GM19452 (cell line): ENCODE results near the gene PPCDC.
"Not testable (repeated sequence)": the region's sequence is repeated elsewhere in the genome, so short reads cannot be mapped to it uniquely, and the experiment has no call there.

ENCODE experiments used
- ATAC-seq: cut with Tn5 transposase; IDR thresholded peaks from one replicate; pipeline ENCODE4 v1.9.1; 2021; ENCODE audit not compliant: unreplicated experiment

PPCDC gene

DNA sequence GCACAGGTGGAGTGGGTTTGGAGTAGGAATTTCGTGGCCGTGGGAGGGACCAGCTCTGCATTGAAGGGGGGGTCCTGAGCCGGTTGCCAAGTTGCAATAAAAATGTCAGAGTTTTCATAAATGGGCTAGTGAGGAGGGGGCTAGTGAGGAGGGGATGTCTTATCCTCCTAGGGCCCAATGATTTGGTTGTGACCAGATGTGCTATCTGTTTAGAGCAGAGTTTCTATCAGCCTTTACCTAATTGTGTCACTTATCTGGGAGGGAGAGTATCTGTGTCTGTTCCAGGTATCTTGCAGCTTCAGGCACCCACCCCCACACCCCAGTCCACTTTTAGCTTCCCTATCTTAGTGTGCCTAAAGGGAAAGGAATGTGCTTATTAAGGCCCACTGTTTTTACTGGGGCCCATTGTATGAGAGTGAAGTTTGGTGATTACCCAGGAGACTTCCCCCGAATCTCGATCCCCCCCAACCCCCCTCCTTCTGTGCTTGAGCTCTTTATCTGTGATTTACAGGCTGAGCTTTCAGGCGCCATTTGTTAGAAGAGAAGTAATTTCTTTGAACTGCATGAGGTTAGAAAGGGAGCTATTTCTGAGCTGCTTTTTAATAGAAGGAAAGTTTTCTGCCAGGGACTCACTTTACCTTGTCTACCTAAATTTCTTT lies 42.6 kb downstream of the PPCDC start:
- ATAC-seq, result no peak

DNA sequence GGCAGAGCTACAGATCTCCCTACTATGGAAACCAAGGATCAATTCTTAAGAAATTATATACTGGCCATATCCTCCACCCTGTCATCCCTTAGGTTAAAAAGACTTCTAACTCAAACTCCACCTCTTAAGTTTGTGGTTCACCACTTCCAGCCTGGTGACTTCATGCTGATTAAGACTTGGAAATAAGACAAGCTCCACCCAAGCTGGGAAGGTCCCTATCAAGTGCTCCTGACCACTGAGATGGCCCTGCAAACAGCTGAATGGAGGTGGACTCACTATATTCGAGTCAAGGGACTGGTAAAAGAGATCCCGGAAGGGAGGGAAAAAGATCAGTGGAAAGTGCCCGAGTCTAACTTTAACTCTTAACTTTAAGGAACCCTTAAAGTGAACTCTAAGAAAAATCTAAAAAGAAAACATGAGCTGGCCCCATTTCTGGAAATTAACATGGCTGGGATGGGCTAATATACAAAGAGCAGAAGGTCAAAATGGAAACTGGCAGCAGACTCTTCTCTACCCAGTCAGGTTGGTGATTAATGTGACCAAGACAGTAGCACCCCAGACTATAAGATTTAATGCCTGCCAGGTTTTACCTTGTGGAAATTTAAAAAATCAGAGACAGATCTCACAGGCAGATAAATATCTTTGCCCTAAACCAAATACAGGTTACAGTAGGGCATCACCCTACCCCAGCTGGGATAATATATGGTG lies 43.9 kb downstream of the PPCDC start:
- ATAC-seq, result no peak

DNA sequence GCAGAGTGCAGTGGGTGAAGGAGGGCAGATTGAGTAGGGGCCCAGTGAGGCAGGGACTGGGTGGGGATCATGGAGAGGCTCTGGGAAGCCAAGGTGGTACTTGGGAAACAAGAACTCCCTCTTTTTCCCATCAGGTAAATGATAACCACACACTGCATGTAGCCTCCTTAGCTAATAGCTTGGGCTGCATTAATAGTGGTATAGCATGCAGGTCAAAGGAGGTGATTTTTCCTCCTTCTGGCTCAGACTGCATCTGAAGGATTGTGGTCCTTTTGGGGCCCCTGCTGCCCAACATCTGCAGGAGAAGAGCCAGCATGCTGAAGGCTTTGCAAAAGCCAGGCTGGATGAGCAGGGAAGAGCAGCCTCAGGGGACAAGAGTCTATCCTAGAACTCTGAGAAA lies 45.4 kb downstream of the PPCDC start:
- no peak for ATAC-seq

DNA sequence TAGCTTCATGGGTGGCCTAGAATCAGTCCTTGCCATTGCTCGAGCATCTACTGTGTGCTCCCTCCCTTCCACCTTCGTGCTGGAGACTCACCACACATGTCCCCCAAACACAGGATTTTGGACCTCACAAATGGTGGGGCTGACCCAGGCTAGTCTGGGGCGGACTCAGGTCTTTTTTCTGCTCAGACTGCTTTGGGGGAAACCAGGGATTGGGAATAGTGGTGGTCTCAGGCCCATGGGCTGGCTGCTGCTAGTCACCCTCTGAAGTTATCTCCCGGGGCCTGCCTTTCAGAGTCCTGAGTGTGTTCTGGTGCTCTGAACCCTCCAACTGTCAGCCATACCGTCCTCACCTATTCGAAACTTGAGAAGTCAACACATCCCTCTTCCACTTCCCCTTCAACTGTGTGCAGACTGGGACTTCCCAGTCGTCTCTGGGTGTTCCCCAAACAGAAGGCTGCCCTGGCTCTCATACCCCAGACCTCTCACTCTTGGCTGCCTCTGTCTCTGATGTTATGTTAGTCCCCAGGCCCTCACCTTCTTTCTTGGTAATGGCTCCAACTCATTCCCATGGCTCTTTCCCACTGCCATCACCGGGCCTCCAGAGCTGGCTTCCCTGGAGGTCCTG lies 46.0 kb downstream of the PPCDC start:
- ATAC-seq, result peak; percentile 77

DNA sequence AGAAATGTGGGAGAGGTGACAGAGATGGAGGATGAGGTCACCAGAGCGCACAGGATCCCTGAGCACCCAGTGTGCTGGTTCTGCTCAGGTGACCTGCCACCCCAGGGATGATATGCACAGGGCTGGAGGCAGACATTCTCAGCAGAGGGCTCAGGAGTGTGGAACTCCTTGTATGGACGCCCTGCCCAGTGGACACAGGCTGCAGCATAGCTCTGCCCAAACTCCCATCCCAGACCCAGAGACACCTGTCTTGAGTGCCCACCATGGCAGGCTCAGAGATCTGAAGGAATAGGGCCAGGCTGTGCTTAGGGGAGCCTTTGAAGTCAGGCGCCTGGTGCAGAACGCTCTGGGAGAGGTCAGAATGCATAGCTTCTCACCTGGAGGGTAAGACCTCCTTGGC lies 47.3 kb downstream of the PPCDC start:
- no peak for ATAC-seq

DNA sequence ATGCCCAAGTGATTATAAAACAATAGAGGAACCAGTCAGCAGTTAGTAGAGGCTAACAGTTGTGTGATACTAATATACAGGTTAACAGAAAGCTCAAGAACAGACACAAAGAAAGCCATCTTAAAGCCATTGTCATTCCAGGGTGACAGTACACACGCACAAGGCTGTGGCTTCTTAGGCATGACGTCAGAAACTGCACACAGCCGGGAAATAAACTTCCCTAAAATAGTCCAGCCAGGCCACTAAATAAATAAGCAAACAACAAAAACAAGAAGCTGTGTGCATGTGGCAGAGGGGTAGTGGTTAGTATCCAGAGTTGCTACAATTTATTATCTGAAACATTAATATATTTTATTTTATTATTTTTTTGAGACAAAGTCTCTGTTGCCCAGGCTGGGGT lies 49.8 kb downstream of the PPCDC start:
- no peak for ATAC-seq

DNA sequence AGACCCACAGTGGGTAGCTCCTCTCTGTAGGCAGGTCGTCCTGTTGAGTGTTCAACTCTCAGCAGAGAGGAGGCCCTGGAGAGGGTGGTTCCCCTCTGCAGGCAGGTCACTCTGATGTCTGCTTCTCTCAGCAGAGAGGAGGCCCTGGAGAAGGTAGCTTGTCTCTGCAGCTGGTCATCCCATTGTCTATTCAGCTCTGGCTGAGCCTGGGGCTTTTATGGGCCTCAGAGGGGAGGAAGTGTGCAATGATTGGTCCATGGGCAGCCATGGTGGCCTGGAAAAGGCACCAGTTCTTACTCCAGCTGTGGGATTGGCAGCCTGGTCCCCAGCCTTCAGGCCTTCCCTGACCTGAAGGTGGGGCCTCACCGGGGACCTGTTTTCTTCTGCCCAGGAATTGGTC lies 52.9 kb downstream of the PPCDC start:
- ATAC-seq, result no peak

DNA sequence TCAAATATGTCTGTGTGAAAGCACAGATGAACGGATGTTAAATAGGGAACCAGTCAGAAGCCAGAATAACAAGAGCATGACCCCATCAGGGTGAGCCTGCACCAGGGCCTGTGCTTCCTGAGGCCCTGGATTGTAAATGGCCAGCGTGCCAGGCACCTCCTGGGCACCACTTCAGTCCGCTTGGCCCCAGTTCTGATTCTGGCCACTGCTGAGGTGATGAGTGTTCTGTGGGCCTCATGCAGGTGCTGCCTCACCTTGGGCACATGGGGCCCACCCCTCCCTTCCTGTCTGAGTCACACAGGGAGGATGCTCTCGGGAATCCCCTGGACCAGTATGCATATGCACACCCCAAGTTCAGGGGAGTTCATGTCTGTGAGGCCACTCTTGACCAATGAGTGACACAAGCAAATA lies 54.2 kb downstream of the PPCDC start:
- ATAC-seq, result not testable (repeated sequence)

DNA sequence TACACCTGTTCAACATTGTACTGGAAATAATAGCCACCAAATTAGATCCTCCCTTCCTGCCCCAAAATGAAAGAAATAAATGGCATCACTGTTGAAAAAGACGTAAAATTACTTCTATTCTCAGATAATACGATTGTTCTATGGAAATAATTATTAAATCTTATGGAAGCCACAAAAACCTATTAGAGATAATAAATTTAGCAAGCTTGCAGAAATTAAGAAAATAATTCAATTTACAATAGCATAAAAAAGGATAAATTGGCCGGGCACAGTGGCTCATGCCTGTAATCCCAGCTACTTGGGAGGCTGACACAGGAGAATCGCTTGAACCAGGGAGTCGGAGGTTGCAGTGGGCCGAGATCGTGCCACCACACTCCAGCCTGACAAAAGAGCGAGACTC lies 57.8 kb downstream of the PPCDC start:
- ATAC-seq, result no peak

DNA sequence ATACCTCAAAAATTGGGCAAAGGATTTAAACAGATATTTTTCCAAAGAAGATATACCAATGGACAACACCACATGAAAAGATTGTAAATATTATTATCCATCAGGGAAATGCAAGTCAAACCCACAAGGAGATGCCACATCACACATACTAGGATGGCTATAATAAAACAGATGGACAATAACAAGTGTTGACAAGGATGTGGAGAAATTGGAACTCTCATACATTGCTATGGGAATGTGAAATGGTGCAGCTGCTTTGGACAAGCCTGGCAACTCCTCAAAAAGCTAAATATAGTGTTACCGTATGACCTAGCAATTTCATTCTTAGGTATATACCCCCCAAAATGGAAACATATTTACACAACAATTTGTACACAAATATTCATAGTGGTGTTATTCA lies 59.3 kb downstream of the PPCDC start:
- no peak for ATAC-seq

DNA sequence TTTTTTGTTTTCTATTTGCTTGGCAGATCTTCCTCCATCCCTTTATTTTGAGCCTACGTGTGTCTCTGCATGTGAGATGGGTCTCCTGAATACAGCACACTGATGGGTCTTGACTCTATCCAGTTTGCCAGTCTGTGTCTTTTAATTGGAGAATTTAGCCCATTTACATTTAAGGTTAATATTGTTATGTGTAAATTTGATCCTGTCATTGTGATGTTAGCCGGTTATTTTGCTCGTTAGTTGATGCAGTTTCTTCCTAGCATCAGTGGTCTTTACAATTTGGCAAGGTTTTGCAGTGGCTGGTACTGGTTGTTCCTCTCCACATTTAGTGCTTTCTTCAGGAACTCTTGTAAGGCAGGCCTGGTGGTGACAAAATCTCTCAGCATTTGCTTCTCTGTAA lies 62.3 kb downstream of the PPCDC start:
- not testable (repeated sequence) for ATAC-seq

DNA sequence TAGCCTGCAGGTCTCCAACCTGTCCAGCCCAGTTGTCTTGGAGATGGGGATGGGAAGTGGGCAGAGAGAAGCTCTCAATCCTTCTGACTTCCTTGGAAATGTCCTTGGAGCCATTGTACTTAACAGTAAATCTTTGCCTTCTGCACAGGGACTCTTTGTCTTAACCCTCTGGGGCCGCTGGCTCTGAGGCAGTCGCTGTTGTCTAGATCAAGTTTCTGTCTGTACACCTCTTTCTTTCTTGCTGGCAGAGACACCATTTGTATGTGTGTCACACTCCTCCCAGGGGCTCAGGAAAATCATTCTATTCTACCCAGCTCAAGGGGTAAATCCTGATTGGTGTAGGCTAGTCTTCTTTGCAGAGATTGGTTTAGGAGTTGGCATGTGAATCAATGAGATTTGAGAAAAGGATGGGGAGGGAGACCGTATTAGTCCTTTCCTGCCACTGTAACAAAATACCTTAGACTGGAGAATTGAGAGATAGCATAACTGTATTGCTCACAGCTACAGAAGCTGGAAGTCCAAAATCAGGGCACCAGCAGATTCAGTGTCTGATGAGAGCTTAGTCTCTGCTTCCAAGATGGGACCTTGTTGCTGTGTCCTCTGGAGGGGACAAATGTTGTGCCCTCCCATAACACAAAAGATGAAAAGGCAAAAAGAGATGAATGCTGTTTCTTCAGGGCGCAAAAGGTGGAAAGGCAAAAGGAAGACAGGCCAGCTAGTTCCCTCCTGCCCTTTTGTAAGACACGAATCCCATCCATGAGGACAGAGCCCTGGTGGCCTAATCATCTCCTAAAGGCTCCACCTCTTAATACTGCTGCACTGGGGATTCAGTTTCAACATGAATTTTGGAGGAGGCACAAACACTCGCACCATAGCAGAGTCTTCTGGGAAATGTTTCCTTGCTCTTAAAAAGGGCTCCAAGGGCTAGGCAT lies 66.3 kb downstream of the PPCDC start:
- no peak for ATAC-seq

DNA sequence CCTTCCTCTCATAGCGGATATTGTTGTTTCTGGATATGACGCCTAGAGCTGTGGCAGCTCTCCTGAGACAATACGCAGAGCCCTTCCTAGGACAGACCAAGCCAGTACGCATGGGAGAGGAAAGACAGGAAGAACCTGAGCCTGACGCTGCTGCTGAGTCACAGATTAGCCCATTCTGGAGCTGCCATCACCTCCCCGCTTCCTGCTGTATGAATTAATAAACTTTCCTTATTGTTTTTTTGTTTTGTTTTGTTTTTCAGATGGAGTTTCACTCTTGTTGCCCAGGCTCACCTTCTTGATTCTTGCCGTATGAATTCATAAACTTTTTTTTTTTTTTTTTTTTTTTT lies 67.0 kb downstream of the PPCDC start:
- ATAC-seq, result no peak

DNA sequence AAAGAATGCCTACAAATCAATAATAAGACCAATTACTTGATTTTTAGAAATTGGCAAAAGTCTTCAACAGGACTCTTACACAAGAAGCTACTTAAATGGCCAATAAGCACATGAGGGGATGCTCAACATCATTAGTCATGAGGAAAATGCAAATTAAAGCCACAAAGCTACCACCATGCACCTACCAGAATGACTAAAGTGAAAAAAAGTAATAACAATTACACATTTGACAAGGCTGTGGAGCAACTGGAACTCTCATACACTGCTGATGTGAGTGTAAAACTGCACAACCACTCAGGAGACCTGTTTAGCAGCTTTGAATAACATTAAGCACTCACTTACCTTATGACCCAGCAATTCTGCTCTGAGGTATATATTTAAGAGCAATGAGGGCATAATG lies 68.4 kb downstream of the PPCDC start:
- ATAC-seq, result no peak

DNA sequence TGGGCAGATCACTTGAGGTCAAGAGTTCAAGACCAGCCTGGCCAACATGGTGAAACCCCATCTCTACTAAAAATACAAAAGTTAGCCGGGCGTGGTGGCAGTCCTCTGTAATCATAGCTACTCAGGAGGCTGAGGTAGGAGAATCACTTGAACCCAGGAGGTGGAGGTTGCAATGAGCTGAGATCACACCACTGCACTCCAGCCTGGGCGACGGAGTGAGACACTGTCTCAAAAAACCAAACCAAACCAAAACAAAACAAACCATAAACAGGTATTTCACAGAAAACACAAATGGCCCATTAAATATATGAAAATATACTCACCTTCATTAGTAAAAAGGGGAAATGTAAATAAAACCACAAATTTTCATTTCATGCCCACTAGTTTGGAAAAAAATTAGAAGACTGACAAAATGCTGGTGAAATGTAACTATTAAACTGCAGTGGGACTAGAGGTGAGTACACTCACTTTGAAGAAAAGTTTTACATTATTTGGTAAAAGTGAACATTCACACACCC lies 71.6 kb downstream of the PPCDC start:
- peak; percentile 35 for ATAC-seq

DNA sequence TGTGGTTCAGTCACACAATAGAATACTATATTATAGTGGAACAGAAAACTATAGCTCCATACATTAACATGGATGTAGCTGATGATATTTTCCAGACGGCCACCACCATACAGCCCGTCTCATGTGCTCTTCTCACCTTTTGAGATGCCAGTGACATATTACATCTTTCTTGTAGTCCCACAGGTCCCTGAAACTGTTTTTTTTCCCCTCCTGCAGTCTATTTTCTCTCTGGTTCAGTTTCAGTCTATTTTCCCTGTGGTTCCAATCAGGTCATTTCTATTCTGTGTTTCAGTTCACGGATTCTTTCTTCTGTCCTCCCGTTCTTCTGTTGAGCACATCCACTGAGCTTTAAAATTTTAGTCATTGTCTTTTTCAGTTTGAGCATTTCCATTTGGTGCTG lies 72.2 kb downstream of the PPCDC start:
- ATAC-seq, result peak; percentile 55

DNA sequence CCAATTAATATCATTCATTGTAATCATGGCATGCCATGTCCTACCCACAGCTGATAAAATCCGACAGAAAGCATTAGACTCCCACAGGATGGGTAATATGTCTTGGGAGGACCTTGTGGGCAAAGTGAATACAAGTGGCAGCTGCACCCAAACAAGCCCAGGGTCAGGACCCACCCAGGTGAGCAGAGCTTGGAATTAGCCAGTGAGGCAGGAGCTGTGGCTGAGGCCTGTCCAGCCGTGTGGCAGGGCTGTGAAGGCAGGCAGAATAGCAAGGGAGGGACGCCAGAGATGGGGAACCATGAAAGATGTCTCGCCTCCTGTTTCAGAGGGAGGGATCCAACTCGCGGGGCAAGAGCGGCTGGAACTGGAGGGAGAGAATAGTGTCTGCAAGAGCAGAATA lies 74.5 kb downstream of the PPCDC start:
- no peak for ATAC-seq

DNA sequence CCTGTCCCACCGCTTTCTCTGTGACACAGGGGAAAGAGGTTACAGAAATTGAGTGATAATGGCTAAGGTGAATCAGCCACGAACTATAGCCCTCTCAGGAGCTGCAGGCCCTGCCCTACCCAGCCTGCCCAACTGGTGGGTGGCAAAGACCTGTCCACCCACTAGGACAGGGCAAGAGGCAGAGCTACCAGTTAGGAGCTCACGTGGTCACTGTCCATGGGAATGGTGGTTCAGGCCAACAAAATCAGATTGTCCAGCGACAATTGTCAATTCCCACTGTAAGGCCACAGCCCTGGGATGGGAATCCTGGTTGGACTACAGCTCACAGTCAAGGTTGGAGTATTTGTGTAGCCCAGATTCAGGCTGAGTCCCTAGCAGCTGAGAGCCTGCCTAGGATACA lies 75.0 kb downstream of the PPCDC start:
- ATAC-seq, result no peak
